ENCODE data around the gene CLEC4A.

The CLEC4A gene

DNA sequence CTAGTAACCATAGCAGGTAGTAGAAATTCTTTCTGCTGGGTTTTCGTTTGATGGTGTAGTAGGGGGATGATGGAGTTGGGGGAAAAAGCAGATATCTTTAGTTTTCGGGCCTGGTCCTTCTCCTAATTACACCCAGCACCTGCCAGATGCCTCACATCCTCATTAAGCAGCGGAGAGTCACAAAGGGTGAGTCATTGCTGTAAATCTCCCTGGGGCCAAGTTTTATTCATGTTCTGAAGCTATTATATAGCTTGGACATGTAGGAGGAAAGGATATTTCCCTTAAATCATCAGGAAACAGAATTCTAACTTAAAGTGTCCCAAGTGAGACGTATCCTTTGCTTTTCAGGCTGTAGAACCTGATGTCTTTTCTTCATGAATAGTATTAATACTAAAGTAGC is 46.2 kb upstream of the CLEC4A start:
- Histone ChIP-seq H3F3A (ENCODE audit: control insufficient read depth, insufficient read depth) (peaks cover 3% of the 10 kb centered on the region; the same call in 1 of the 2 replicates), H3K79me2 (ENCODE audit: control insufficient read depth, low read length) (peaks cover 17% of the 10 kb centered on the region), H3K9me3 (ENCODE audit: control insufficient read depth, insufficient read depth, low read length) (no peaks in the 10 kb centered on the region), H3K9me2 (replicated peaks; ENCODE audit: control insufficient read depth, low read length) (no peaks in the 10 kb centered on the region), H3K4me3 (ENCODE audit: low read length) (no peak overlapping the region), H3K27me3 (ENCODE audit: control insufficient read depth, low read length) (no peaks in the 10 kb centered on the region), H4K20me1 (ENCODE audit: control insufficient read depth, insufficient read depth, low read depth, low read length) (no peaks in the 10 kb centered on the region), H3K36me3 (ENCODE audit: control insufficient read depth, low read length) (peaks cover 6% of the 10 kb centered on the region; the same call in 1 of the 2 replicates), H3K4me2 (ENCODE audit: low read length) (no peak overlapping the region), H3K27ac (ENCODE audit: low read depth, low read length) (no peak overlapping the region), H3K4me1 (ENCODE audit: control insufficient read depth, low read length) (peaks cover 14% of the 10 kb centered on the region)
- TF ChIP-seq EZH2phosphoT487 (IDR thresholded peaks at IDR 0.05; ENCODE audit: borderline replicate concordance, low read length) = no peak
- TF ChIP-seq, protein P1, sequence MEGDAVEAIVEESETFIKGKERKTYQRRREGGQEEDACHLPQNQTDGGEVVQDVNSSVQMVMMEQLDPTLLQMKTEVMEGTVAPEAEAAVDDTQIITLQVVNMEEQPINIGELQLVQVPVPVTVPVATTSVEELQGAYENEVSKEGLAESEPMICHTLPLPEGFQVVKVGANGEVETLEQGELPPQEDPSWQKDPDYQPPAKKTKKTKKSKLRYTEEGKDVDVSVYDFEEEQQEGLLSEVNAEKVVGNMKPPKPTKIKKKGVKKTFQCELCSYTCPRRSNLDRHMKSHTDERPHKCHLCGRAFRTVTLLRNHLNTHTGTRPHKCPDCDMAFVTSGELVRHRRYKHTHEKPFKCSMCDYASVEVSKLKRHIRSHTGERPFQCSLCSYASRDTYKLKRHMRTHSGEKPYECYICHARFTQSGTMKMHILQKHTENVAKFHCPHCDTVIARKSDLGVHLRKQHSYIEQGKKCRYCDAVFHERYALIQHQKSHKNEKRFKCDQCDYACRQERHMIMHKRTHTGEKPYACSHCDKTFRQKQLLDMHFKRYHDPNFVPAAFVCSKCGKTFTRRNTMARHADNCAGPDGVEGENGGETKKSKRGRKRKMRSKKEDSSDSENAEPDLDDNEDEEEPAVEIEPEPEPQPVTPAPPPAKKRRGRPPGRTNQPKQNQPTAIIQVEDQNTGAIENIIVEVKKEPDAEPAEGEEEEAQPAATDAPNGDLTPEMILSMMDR (IDR thresholded peaks at IDR 0.05; ENCODE audit: low read depth, low read length, poor library complexity, severe bottlenecking) = no peak

DNA sequence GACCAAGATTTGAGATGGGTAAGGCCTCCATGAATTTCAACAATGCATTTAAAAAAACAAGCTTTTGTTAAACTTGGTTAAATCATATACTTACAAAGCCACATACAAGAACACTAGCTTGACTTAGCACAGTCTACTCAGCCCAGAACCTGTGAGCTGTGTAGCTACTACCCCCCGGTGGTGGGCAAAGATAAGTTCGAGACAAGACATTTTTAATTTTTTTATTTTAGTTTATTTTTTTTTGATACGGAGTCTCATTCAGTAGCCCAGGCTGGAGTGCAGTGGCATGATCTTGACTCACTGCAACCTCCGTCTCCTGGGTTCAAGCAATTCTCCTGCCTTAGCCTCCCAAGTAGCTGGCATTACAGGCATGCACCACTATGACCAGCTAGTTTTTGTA is 45.0 kb upstream of the CLEC4A start:
- no peaks in the 10 kb centered on the region for H3K9me2 ChIP-seq (replicated peaks; ENCODE audit: control insufficient read depth, low read length)
- no peaks in the 10 kb centered on the region for H3K9me3 ChIP-seq (ENCODE audit: control insufficient read depth, insufficient read depth, low read length)
- H3K4me3 ChIP-seq (ENCODE audit: low read length) = no peak overlapping the region
- peaks cover 6% of the 10 kb centered on the region; the same call in 1 of the 2 replicates for H3F3A ChIP-seq (ENCODE audit: control insufficient read depth, insufficient read depth)
- H3K27me3 ChIP-seq (ENCODE audit: control insufficient read depth, low read length) = no peaks in the 10 kb centered on the region
- H4K20me1 ChIP-seq (ENCODE audit: control insufficient read depth, insufficient read depth, low read depth, low read length) = no peaks in the 10 kb centered on the region
- peaks cover 6% of the 10 kb centered on the region; the same call in 1 of the 2 replicates for H3K36me3 ChIP-seq (ENCODE audit: control insufficient read depth, low read length)
- H3K79me2 ChIP-seq (ENCODE audit: control insufficient read depth, low read length) = peaks cover 28% of the 10 kb centered on the region
- no peak overlapping the region for H3K27ac ChIP-seq (ENCODE audit: low read depth, low read length)
- TF ChIP-seq, protein P1 (IDR thresholded peaks at IDR 0.05; ENCODE audit: low read depth, low read length, poor library complexity, severe bottlenecking) = peak; percentile 23
- TF ChIP-seq EZH2phosphoT487 (IDR thresholded peaks at IDR 0.05; ENCODE audit: borderline replicate concordance, low read length) = no peak
- no peak overlapping the region for H3K4me2 ChIP-seq (ENCODE audit: low read length)
- H3K4me1 ChIP-seq (ENCODE audit: control insufficient read depth, low read length) = peaks cover 20% of the 10 kb centered on the region

DNA sequence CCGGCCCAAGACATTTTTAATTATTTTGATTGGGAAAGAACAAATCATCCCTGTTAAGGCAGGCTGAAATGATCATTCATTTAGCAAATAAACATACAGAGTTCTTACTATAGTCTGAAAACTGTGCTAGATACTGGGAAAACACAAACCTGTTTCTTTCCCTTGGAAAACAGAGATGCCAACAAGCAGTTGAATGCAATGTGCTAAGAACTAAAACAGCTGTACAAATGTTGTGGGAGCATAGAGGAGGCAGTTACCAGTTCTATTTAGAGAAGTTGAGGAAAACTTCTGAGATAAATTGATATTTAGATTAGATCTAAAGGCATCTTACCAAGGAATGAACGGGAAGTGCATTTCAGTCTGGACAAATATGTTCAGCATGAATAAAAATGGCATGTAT is 44.5 kb upstream of the CLEC4A start:
- Histone ChIP-seq H3K4me3 (ENCODE audit: low read length) (no peak overlapping the region), H3K4me1 (ENCODE audit: control insufficient read depth, low read length) (peaks cover 25% of the 10 kb centered on the region), H3K79me2 (ENCODE audit: control insufficient read depth, low read length) (peaks cover 34% of the 10 kb centered on the region), H3K27ac (ENCODE audit: low read depth, low read length) (no peak overlapping the region), H3K36me3 (ENCODE audit: control insufficient read depth, low read length) (peaks cover 6% of the 10 kb centered on the region; the same call in 1 of the 2 replicates), H3K27me3 (ENCODE audit: control insufficient read depth, low read length) (no peaks in the 10 kb centered on the region), H3K9me2 (replicated peaks; ENCODE audit: control insufficient read depth, low read length) (no peaks in the 10 kb centered on the region), H3K9me3 (ENCODE audit: control insufficient read depth, insufficient read depth, low read length) (no peaks in the 10 kb centered on the region), H4K20me1 (ENCODE audit: control insufficient read depth, insufficient read depth, low read depth, low read length) (no peaks in the 10 kb centered on the region), H3K4me2 (ENCODE audit: low read length) (no peak overlapping the region), H3F3A (ENCODE audit: control insufficient read depth, insufficient read depth) (peaks cover 6% of the 10 kb centered on the region; the same call in 1 of the 2 replicates)
- TF ChIP-seq, protein P1 (IDR thresholded peaks at IDR 0.05; ENCODE audit: low read depth, low read length, poor library complexity, severe bottlenecking) = no peak
- no peak for TF ChIP-seq EZH2phosphoT487 (IDR thresholded peaks at IDR 0.05; ENCODE audit: borderline replicate concordance, low read length)
